Dedifferentiated amniotic fluid mesenchymal stem cell (primary cell): ENCODE data around the gene ATOH7.
"Not testable (repeated sequence)": the region's sequence is repeated elsewhere in the genome, so short reads cannot be mapped to it uniquely, and the experiment has no call there.

Experiments
- DNase-seq: peaks from one replicate; pipeline ENCODE4 v3.0.0-alpha.2; 2016; ENCODE audit errors: extremely low spot score

ATOH7 gene

DNA sequence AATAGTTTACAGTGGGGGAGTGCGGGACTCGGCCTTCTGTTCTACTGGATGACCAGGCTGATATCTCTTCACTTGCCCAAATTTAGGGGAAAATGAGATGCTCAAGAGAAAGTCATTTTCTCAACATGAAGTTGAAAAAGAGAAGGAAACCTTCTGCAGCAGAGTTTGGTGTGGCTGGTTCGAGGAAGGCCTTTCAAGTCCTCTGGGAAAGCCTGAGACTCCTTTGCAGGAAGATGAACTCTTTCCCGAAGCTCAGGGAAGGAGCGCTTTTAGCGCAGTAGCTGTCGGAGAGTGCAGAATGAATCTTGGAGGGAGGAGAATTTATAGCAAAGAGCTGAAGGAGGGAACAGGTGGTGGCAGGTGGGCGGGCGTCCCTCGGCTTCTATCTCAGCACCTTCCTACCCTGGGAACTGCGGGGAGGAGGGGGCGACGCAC lies at the start of gene ATOH7:
Gene ATOH7, minus strand, starts transcription at position 297 of the 435 bp plus-strand sequence. CDS start 436 bp downstream, outside the sequence.
- DNase-seq: no peak

DNA sequence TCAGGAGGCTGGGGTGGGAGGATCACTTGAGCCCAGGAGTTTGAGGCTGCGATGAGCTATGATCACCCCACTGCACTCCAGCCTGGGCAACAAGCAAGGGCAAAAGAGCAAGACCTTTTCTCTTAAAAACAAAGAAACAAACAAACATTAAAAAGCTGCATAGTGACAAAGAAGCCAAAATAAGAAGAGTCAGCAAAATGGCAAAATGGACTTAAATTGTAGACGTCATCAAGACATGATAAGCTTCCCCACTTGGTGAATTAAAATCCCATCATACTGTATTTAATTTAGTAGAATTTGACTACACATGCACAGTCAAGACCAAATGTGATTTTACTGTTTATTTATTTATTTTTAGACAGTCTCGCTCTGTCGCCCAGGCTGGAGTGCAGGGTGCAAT lies 48.8 kb upstream of the ATOH7 start:
- no peak for DNase-seq

DNA sequence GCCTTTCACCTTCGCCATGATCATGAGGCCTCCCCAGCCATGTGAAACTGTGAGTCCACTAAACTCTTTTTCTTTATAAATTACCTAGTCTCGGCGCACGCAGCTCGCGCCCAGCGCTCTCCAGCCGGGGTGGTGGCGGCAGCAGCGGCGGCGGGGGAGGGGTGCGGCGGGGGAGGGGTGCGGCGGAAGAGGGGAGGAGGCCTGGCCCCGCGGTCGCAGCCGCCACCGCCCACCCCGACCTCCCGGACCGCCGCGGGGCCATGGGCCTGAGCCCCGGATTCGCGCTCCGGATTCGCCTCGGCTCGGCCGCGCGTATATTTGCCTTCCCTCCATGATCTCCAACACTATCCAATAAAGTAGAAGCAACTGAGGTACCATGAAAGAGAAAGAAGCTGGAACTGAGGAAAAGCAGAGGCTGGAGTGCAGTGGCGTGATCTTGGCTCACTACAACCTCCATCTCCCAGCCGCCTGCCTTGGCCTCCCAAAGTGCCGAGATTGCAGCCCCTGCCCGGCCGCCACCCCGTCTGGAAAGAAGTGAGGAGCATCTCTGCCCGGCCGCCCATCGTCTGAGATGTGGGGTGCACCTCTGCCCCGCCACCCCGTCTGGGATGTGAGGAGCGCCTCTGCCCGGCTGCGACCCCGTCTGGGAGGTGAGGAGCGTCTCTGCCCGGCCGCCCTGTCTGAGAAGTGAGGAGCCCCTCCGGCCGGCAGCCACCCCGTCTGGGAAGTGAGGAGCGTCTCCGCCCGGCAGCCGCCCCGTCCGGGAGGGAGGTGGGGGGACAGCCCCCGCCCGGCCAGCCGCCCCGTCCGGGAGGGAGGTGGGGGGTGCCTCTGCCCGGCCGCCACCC lies 47.2 kb upstream of the ATOH7 start:
- not testable (repeated sequence) for DNase-seq

DNA sequence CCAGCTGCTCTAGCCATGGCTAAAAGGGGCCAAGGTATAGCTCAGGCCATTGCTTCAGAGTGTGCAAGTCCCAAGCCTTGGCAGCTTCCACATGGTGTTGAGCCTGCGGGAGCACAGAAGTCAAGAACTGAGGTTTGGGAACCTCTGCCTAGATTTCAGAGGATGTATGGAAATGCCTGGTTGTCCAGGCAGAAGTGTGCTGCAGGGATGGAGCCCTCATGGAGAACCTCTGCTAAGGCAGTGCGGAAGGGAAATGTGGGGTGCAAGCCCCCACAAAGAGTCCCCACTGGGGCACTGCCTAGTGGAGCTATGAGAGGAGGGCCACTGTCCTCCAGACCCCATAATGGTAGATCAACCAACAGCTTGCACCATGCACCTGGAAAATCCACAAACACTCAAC lies 45.9 kb upstream of the ATOH7 start:
- DNase-seq: not testable (repeated sequence)

DNA sequence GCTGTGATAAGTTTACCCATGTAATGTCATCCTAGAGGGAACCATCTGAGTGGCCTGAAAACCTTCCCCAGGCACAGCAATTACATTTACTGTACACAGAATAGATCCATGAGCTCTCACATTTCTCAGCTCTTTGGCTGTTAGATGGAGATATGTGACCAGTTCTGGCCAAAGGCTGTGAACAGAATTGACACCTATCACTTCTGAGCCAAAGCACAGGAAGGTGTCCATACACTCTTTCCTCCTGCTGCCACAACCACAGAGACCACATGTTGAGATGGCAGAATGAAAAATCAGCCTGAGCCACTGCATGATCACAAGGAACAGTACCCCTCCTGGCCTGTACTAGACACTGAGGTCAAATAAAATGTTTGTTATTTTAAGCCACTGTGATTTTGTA lies 44.3 kb upstream of the ATOH7 start:
- no peak for DNase-seq

DNA sequence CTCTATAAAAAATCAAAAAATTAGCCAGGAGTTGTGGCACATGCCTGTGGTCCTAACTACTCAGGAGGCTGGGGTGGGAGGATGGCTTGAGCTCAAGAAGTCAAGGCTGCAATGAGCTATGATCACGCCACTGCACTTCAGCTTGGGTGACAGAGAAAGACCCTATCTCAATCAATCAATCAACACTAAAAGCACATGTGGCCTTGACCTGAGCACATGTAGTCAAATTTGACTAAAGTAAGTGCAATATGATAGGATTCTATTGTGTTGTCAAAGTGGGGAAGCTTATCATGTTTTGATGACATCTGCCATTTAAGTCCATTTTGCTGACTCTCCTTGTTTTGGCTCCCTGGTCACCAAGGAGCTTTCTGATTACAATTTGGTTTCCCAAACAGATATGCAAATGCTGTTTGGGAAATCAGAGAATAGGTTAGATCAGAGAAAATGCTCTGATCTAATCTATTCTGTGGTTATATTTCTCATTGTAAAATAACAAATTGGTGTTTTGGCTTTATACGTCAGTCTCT lies 43.8 kb upstream of the ATOH7 start:
- no peak for DNase-seq

DNA sequence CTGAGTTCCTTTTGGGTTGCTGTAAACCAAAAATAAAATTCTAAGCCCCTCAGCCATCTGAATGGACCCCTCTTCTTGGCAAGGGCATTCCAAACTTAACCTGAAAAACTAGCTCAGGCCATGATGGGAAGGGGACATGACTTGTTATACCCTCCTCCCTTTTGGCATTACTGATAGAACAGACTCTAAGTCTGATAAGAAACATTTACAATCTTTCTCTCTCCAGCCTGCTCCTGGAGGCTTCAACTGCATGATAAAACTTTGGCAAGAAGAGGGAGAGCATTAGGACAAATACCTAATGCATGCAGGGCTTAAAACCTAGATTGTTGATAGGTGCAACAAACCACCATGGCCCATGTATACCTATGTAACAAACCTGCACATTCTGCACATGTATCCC lies 40.9 kb upstream of the ATOH7 start:
- no peak for DNase-seq

DNA sequence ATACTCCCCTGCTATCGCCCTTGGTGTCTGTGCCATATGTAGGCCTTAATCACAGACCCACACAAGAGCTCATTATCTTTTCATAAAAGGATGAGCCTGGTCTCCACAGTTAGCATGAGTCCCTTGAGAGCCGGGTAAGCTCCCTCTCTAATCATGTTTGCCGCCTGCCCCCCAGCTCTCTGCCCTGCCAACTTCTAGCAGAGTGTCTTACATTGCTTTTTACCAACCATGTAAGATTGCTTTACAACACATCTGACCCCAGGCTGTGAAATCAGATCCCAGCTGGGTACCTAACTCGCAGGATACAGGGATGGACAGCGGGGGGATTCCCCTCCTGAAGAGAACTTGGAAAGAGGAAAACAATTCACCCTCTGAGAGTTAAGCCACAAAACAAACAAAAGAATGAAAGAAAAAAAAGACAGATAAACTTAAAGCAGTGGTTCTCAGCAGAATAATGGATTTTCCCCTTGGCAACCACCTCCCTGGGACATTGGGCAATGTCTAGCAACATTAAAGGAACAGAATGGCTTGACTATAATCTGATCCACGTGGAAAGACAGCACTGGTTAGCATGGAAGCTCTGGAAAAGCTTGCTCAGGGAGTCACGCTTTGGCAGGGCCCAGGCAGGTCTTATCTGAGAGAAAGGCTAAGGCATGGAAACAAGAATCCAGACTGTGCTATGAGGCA lies 39.4 kb upstream of the ATOH7 start:
- DNase-seq: no peak

DNA sequence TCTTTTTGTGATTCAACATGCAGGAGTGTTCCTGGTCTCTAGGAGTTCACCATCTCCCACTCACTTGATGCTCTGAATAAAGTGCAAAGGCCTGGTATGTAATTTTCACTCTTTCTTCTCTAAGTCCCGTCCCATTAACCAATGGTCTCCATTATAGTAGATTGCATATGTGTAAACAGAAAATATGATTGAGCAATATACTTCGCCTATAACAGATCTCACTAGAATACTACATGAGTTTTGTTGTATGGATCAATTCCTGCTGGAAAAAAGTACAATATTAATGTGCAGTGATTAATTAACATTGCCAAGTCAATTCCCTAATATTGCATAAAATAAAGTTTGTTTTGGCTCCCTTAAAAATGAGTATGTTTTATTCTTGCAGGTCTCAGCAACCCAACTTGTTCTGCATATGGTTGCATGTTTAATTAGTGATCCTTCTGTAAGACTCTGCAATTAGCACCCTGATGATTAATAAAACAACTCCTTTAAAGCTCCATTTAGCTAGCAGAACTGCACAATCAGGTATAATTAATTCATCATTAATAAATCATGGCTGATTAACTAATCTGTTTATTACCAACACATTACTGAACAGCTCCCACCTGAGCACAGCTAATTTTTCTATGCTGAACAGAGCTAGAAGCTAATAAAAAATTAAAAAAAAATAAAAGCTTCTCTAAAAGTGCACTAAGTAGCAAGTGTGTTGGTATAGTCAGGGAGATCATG lies 37.8 kb upstream of the ATOH7 start:
- no peak for DNase-seq

DNA sequence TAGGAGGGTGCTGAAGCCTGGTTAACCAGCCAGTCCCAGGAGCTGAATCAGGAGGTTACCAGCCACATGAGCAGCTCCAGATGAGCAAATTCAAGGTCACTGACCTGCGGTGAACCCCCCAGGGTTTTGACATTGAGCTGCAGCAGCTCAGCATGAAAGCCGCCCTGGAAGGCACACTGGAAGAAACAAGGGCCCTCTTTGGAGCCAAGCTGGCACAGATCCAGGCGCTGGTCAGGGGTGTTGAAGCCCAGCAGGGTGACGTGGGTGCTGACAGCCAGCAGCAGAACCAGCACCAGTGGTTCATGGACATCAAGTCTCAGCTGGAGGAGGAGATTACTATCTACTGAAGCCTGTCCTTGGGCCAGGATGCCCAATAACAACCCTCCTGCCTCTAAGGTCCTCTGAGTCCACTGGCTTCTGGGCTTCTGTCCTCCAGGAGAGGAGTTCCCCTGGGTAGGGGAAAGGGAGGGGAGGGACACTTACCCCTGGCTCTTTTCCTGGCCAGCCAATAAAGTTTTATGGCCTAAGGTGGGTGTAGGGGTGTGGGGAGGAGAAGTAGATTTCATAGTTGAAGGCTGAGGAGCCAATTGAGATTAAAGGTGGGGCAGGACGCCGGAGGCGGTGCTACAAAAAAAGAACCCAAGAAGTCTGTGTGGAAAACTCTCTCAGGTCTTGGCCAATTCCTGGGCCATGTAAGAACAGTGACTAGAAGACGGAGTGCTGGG lies 29.4 kb upstream of the ATOH7 start:
- no peak for DNase-seq

DNA sequence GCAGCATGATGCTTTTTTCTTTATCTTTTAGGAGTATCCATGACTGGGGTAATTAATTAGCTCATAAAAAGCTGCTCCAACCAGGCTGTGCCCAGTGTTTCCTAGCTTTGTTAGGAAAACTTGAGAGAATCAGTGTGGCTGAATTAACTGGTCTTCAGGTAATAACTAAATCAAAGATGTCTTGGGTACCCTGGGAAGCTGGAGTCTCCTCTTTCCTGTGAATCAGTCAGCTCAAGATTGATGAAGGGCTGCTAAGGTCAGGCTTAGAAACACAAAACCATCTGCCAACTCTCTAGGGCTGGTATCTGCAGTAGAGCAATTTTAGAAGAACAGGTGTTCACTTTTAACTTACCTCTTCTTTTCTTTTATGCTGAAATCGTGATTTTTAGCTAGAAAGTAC lies 21.4 kb upstream of the ATOH7 start:
- no peak for DNase-seq

DNA sequence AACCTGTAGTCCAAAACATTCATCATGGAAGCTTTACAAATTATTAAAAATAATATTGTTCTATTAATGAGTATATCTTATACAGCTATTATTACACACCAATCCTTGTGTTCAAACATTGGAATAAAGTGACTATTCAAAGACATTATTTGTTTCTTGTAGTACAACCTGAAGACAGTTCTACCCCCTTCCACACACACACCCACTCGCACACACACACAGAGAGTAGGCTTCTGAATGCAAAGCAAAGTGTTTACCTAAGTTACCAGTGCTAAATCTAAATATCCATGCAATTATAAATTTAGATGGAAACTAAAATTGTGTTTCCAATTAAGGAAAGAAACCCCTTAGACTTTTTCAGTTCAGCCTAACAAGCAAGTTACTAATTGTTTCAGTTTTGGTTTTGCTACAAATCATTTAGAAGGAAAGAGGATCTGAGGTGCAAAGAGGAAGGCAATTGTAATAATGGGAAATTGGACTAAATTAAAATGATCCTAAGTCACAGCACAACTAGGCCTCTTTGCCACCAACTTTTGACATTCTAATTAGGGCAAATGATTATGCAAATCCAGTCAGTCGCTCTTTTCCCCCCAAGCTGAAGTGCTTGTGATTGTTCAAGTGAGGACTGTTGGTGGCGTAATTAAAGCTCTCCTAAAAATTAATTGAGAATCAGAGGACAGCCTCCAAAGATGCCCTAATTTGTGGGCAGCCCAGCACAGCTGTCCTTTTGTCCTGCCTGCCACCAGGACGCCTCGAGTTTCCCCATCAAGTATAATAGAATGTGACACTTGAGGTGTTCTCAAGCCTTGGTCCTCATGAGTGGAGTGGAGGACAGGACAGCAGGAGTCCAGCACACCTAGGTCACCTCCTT lies 19.9 kb upstream of the ATOH7 start:
- DNase-seq: no peak

DNA sequence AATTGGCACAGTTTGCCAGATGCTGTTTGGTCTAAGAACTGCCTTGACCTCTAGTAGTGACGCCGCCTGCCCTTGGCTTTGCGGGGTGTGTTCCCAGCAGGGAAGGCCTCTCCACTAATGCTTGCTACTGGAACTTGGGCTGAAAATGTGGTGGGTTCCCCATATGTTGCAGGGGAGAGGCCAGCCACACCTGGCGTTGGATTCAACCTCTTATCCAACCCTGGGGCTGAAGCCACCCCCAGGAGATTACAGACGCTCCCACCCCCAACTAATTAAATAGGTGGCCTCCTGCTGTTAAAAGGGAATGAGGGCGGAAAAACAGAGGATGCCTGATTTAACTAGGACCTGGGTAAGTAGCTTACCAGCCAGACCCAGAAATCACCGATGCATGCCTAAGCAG lies 19.2 kb upstream of the ATOH7 start:
- no peak for DNase-seq

DNA sequence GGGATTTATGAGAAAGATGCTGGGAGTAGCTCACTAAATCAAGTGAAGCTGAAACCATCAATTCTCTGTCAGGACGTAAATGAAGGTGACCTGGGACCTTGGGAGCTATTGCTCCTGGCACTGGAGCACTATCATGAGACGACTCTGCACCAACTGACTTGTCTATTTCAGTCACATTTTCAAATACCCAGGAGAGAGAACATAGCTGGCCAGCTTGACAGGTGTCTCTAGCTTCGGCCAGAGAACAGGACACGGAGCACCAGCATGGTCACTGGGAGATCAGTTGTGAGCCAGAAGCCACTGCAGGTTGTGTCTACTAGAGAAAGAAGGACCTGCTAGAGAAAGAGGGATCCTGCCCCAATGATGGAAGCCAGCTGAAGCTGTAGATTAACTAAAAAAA lies 17.4 kb upstream of the ATOH7 start:
- no peak for DNase-seq

DNA sequence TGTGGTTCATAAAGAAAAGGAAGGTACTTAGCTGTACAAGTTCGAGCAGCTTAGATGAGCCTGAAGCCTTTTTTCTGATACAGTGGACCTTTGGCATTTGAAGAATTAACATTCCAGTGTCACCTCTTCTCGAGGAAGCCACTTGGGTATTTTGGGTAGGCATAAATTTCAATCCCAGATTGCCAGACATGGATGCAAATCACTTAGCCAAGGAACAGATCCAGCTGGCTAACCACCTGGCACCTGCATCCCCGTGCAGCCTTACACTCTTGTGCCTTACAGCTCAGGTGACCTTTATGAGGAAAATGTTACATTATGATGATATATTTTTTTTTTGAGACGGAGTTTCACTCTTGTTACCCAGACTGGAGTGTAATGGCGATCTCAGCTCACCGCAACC lies 16.0 kb upstream of the ATOH7 start:
- no peak for DNase-seq

DNA sequence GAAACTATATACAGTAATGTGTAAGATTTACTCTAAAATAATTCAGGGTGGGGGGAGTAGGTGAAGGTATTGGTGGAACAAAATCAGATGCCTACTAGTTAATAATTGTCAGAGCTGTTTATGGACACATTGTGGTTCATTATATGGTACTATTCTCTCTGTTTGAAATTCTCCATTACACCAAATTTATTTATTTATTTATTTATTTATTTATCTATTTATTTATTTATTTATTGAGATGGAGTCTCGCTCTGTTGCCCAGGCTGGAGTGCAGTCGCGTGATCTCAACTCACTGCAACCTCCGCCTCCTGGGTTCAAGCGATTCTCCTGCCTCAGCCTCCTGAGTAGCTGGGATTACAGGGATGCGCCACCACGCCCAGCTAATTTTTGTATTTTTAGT lies 14.5 kb upstream of the ATOH7 start:
- DNase-seq: not testable (repeated sequence)

DNA sequence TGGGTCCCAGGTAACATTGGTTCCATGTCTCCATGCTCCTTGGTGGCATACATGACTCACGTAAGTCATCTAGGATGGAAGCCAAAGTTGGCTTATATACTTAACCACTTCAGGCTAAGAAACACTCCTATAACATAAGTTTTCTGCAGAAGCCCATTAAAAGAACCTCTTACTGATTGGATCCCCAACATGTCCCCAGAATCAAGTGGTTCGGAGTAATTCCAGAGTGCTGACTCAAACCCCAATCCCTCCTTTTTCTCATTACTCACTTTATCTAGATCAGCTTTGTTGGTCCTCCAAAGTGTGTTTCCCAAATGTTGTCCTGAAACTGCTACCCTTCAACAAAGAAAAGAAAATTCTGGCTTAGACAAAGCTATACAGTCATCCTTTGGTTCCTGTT lies 10.1 kb upstream of the ATOH7 start:
- no peak for DNase-seq

DNA sequence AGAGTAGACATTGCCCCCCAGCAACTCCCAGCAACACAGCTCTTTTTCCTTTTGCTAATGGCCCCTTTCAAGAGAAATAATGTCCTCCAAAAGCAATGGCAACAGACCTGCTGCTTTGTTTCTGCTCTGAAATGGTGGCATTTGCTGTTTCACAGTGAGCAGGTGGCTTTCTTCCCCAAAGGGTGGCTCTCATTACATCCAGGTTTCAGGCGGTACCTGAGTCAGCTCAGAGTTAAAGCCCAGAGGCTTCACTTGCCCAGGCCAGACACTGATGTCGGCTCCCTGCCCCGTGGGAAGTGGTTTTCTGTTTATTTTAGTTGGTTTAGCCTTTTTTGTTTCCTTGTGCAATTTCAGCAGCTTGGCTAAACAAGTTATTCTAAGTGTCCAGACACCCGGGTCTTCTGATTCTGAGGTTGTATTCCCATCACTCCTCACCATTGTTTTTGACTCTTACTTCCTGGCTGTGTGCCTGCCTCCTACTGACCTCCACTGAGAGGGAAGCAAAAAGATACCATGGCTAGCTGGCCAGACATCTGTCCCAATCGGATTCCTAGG lies 7.8 kb upstream of the ATOH7 start:
- DNase-seq: no peak

DNA sequence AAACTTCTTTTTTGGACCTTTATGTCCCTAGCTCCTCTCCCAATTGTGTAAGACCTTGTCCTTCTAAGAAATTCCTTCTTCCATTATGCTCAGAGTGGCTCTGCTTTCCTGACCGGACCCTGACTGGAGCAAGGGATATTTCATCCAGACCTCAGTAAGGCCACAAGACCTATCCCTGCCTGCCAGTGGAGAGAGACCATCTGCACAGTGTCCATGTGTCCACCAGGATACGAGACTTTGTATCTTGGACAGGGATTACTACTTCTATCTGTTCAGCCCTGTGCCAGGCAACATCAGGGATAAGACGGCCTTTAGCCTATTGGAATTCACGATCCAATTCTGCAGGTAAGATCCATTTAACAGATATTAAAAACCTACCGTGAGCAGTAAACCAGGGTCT lies 7.2 kb upstream of the ATOH7 start:
- no peak for DNase-seq

DNA sequence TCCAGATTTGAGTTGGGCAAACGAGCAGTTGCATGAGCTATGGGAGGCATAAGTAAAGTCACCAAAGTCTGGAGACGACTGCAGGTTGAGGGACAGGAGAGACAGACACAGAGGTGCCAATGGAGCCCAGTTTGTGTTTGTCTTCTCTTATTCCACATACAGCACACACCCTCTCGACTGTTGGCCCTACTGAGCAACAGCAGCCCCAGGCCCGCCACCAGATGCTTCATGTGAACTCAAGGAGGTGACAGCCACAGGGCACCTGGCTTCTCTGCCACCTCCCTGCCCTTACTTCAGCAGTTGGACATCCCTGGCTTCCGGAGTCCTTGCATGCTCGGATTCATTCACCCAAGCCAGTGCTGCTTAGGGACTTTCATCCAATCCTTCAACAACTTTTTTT lies 6.5 kb upstream of the ATOH7 start:
- DNase-seq: no peak
